ENCODE measurements around the gene ADAMTS9.

ADAMTS9 gene

DNA sequence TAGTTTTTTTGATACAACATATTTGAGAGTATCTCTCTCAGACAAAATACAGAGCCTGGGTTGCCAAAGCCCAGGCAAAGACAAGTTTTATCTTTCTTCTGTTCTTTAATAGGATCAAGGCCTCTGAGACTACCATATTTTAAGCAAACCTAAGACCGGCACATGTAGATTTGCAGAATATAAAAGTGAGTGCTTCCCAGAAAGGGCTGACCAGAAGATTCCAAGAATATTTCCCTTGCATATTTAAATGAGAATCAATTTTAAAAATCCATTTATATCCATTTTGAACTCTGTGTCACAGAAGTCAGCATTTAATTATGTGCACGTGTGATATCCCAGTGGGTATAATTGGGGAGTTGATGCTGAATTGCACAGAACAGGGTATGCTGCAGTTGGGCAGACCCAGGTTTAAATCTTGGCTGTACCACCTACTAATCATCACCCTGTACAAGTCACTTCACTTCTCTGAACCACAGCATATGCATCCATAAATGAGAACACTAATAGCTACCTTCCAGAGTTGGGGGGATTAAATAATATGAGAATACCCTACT, 191.9 kb downstream of the ADAMTS9 start:
- WGBS (ENCODE audit: insufficient coverage, insufficient read length), result no CpG with 5 or more reads among the region's 2 CpGs
- no peak for DNase-seq (ENCODE audit: low read depth, low spot score)

DNA sequence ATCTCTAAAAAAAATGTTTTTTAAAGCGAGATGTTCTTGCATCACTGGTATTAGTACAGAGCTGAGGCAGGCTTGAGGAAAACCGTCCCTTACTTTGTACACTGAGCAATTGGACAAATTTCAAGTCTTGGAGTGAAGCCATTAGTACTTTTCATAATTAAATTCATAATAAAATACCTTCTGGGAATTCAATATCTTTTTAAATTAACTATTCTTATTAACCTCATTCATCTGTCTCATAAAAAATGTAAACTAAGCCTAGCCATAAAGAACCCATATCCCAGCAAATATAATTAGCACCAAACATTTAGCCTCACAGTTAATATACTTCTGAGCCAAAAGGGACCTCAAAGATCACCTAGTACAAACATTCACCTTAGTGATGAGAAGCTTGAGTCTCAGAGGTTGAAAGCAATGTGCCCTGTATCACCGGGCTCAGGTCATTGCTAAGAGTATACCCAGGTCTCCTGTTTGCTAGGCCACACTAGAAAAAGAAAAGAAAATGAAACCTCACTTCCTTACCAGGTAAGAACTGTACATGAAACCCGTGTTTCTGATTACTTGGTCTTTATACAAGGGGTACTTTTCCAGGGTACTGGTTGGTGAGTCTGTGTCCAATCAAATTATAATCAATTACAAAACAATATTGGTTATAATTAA, 192.5 kb downstream of the ADAMTS9 start:
- no peaks in the 10 kb centered on the region for H3K36me3 ChIP-seq (ENCODE audit: control insufficient read depth, insufficient read depth, low read length)
- H3K27ac ChIP-seq (ENCODE audit: low read length), result no peak overlapping the region
- DNase-seq (ENCODE audit: low read depth, low spot score), result no peak
- H3K4me1 ChIP-seq (ENCODE audit: control insufficient read depth, insufficient read depth, low read length), result peaks cover 2% of the 10 kb centered on the region
- H3K9me3 ChIP-seq (ENCODE audit: control insufficient read depth, insufficient read depth, low read length), result no peaks in the 10 kb centered on the region
- H3K4me3 ChIP-seq (ENCODE audit: low read length), result no peak overlapping the region
- H3K27me3 ChIP-seq (ENCODE audit: control insufficient read depth, insufficient read depth, low read length), result no peaks in the 10 kb centered on the region
- no CpG with 5 or more reads among the region's 4 CpGs for WGBS (ENCODE audit: insufficient coverage, insufficient read length)

More for the DNA sequence above, 191.9 kb downstream of the ADAMTS9 start:
- no peaks in the 10 kb centered on the region for H3K36me3 ChIP-seq (ENCODE audit: control insufficient read depth, insufficient read depth, low read length)
- H3K4me1 ChIP-seq (ENCODE audit: control insufficient read depth, insufficient read depth, low read length), result 0 out of 2 replicates have a peak, but pooled peaks cover 1% of the 10 kb centered on the region
- no peaks in the 10 kb centered on the region for H3K27me3 ChIP-seq (ENCODE audit: control insufficient read depth, insufficient read depth, low read length)
- H3K4me3 ChIP-seq (ENCODE audit: low read length), result no peak overlapping the region
- no peak overlapping the region for H3K27ac ChIP-seq (ENCODE audit: low read length)
- no peaks in the 10 kb centered on the region for H3K9me3 ChIP-seq (ENCODE audit: control insufficient read depth, insufficient read depth, low read length)

DNA sequence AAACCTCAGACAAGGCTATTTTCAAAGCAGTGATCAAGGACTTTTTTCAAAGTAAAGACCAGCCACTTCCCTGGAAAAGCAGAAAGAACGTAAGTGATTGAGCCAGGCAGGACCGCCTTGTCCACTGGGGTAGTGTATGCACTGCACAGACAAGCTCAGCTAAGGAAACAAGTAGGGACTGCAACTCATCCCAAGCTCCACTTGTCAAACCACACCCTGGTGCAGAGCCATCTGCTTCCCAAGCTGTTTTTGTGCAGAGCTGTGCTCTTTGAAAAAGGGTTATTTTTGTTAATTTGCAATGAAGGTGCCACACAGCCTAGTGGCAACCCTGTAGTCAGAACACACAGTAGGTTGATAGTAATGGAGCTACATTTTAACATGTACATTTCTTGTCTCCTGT, 193.3 kb downstream of the ADAMTS9 start:
- DNase-seq (ENCODE audit: low read depth, low spot score), result no peak
- Histone ChIP-seq H3K9me3 (ENCODE audit: control insufficient read depth, insufficient read depth, low read length) (no peaks in the 10 kb centered on the region), H3K27me3 (ENCODE audit: control insufficient read depth, insufficient read depth, low read length) (0 out of 2 replicates have a peak, but pooled peaks cover 2% of the 10 kb centered on the region), H3K4me1 (ENCODE audit: control insufficient read depth, insufficient read depth, low read length) (peaks cover 4% of the 10 kb centered on the region), H3K4me3 (ENCODE audit: low read length) (no peak overlapping the region), H3K36me3 (ENCODE audit: control insufficient read depth, insufficient read depth, low read length) (no peaks in the 10 kb centered on the region), H3K27ac (ENCODE audit: low read length) (no peak overlapping the region)
- no CpG with 5 or more reads among the region's 2 CpGs for WGBS (ENCODE audit: insufficient coverage, insufficient read length)

DNA sequence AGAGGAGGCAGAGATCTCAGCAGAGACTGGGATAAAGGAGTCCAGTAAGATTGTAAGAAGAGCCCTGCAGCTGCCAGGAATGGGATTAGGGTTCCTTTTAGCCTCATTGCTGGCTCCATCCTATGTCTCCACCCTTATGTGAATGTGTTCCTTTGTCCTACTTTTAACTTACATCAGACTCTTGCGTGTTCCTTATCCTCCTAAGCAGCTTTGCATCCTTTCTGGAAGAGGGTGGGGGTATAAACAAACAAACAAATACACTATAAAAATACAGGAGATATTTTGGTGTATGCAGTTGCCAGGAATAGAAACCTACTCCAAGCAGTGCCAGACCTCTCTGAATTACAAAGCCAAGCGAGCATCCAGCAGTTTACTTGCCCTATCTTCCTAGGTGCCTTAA, 194.7 kb downstream of the ADAMTS9 start:
- DNase-seq (ENCODE audit: low read depth, low spot score), result no peak
- Histone ChIP-seq H3K4me1 (ENCODE audit: control insufficient read depth, insufficient read depth, low read length) (peaks cover 4% of the 10 kb centered on the region), H3K27ac (ENCODE audit: low read length) (no peak overlapping the region), H3K36me3 (ENCODE audit: control insufficient read depth, insufficient read depth, low read length) (no peaks in the 10 kb centered on the region), H3K27me3 (ENCODE audit: control insufficient read depth, insufficient read depth, low read length) (0 out of 2 replicates have a peak, but pooled peaks cover 2% of the 10 kb centered on the region), H3K4me3 (ENCODE audit: low read length) (no peak overlapping the region), H3K9me3 (ENCODE audit: control insufficient read depth, insufficient read depth, low read length) (no peaks in the 10 kb centered on the region)
- no CpG with 5 or more reads among the region's 2 CpGs for WGBS (ENCODE audit: insufficient coverage, insufficient read length)

DNA sequence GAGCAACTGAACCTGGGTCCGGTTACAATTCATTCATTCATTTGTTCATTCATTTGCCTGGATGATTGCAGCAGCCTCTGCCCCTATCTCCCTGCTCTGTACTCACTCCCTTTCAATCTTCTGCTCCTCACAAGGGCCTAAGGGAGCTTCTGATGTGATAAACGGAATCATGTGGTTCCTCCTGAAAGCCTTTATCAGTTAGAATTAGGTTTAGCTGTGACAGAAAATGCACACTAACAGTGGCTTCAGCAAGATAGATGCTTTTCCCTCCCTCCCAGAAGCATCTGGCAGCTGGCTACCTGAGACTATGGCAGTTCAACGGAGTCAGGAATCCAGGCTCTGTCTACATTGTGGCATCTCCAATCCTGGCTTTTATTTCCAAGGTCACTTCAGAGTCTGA, 196.0 kb downstream of the ADAMTS9 start:
- H3K4me3 ChIP-seq (ENCODE audit: low read length), result no peak overlapping the region
- 0 out of 2 replicates have a peak, but pooled peaks cover 2% of the 10 kb centered on the region for H3K27me3 ChIP-seq (ENCODE audit: control insufficient read depth, insufficient read depth, low read length)
- H3K36me3 ChIP-seq (ENCODE audit: control insufficient read depth, insufficient read depth, low read length), result no peaks in the 10 kb centered on the region
- H3K9me3 ChIP-seq (ENCODE audit: control insufficient read depth, insufficient read depth, low read length), result no peaks in the 10 kb centered on the region
- DNase-seq (ENCODE audit: low read depth, low spot score), result no peak
- peaks cover 4% of the 10 kb centered on the region for H3K4me1 ChIP-seq (ENCODE audit: control insufficient read depth, insufficient read depth, low read length)
- no CpG with 5 or more reads among the region's 3 CpGs for WGBS (ENCODE audit: insufficient coverage, insufficient read length)
- no peak overlapping the region for H3K27ac ChIP-seq (ENCODE audit: low read length)

DNA sequence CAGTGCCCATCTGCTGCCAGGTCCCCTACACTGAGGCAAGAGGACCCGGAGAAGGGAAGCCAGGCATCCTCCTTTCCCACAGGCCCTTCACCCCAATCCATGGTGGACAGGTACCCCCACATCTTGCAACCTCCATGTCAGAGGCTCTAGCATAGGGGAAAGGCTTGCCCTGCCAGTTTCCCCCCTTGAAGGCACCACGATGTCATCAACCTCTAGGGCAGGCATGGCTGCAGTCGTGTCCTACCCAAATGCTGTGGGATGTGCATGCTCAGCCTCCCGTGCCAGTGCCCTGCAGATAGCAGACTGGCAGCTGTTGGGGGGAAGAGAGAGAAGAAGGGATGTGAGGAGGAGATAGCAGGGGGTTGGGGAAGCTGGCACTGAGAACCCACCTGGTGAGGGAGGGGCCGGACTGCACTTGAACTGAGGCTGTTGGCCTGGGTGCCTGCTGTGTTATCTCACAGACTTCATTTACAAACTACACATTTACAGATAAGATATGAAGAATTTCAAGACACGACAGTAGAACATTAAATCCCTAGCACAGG, 197.5 kb downstream of the ADAMTS9 start:
- no peak for DNase-seq (ENCODE audit: low read depth, low spot score)
- Histone ChIP-seq H3K9me3 (ENCODE audit: control insufficient read depth, insufficient read depth, low read length) (no peaks in the 10 kb centered on the region), H3K4me1 (ENCODE audit: control insufficient read depth, insufficient read depth, low read length) (peaks cover 4% of the 10 kb centered on the region), H3K27ac (ENCODE audit: low read length) (no peak overlapping the region), H3K36me3 (ENCODE audit: control insufficient read depth, insufficient read depth, low read length) (no peaks in the 10 kb centered on the region), H3K27me3 (ENCODE audit: control insufficient read depth, insufficient read depth, low read length) (0 out of 2 replicates have a peak, but pooled peaks cover 2% of the 10 kb centered on the region), H3K4me3 (ENCODE audit: low read length) (no peak overlapping the region)
- no CpG with 5 or more reads among the region's 6 CpGs for WGBS (ENCODE audit: insufficient coverage, insufficient read length)

DNA sequence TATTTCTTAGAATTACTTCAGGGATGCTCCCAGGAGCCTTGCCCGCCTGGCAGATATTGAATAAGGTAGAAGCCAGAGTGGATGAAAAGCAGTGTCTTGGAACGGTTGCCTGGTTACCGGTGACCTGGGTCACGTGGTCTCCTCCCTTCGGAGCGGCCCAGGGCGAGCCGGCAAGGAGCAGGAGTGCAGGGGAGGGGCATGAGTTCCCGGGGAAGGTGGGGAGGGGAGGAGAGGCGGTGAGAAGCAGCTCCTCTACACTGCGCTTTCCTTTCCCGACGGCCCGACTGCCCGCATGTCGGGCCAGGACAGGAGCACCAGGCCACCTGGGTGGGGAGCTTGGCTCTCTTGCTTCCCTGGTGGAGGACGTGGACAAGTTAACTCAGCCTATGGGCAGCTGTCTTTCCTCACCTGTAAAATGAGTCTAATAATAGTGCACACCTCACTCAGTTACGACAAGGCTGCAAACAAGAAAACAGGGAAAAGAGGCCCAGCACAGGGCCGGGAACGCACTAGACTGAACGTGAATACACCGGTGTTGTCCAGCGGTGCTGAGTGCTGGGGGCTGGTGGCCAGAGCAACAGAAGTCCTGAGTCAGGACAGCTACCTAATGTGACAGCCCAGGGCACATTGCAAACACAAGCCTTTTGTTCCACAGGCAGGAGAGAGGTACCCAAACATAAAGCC, 198.3 kb downstream of the ADAMTS9 start:
- Histone ChIP-seq H3K27ac (ENCODE audit: low read length) (no peak overlapping the region), H3K9me3 (ENCODE audit: control insufficient read depth, insufficient read depth, low read length) (no peaks in the 10 kb centered on the region), H3K36me3 (ENCODE audit: control insufficient read depth, insufficient read depth, low read length) (no peaks in the 10 kb centered on the region), H3K27me3 (ENCODE audit: control insufficient read depth, insufficient read depth, low read length) (0 out of 2 replicates have a peak, but pooled peaks cover 2% of the 10 kb centered on the region), H3K4me3 (ENCODE audit: low read length) (no peak overlapping the region), H3K4me1 (ENCODE audit: control insufficient read depth, insufficient read depth, low read length) (peaks cover 4% of the 10 kb centered on the region)
- no CpG with 5 or more reads among the region's 23 CpGs for WGBS (ENCODE audit: insufficient coverage, insufficient read length)
- peak; percentile 76 for DNase-seq (ENCODE audit: low read depth, low spot score)

DNA sequence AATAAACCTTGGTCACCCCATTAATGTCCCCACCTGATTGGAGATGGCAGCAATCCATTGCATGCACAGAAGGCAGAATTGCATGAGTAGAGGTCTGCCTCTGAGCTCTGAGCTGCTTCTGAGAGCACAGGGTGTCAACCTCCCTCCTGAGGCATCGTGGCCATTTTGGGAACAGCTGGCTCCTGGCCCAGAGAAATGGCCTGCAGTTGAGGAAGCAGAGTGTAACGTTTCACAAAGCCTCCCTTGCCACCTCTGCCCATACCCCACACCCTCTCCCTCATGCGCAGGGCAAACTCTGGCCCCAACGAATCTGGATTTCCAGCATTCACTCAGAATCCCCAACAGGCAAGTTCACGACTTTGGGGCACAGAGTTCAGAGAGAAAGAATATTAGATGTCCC, 198.9 kb downstream of the ADAMTS9 start:
- H3K36me3 ChIP-seq (ENCODE audit: control insufficient read depth, insufficient read depth, low read length), result no peaks in the 10 kb centered on the region
- H3K4me3 ChIP-seq (ENCODE audit: low read length), result no peak overlapping the region
- WGBS (ENCODE audit: insufficient coverage, insufficient read length), result no CpG with 5 or more reads among the region's 5 CpGs
- no peaks in the 10 kb centered on the region for H3K9me3 ChIP-seq (ENCODE audit: control insufficient read depth, insufficient read depth, low read length)
- H3K4me1 ChIP-seq (ENCODE audit: control insufficient read depth, insufficient read depth, low read length), result peaks cover 4% of the 10 kb centered on the region
- DNase-seq (ENCODE audit: low read depth, low spot score), result no peak
- H3K27me3 ChIP-seq (ENCODE audit: control insufficient read depth, insufficient read depth, low read length), result 0 out of 2 replicates have a peak, but pooled peaks cover 2% of the 10 kb centered on the region
- H3K27ac ChIP-seq (ENCODE audit: low read length), result no peak overlapping the region

DNA sequence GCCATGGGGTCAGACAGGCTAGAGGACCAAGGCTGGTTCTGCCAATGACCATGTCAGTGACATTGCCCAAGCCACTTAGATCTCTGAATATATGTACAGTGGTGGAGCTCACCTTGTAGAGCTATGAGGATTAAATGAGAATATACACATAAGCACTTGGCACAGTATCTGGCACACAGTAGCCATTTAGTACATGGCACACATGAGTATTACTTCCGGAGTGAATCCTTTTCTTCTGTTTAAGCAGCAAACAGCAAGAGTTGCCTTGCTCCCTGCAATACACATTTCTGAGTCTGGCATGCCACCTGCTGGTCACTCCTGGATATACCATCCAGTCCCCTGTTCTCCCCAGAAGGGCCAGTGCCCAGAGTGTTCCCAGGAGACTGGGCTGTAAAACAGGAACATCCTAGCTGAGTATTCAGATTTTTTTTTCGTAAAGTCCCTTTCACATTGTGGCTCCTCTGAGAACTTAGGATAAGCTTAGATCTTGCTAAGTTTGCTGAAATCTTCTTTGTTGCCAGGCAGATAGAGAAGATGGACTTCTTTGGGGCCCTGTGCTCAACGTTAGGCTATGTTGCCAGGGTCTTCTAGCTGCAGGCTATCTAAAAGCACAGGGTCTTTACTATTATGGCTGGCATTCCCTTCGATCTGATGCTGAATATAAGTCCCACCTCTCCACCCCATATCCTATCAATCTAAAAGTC, 203.4 kb downstream of the ADAMTS9 start:
- H3K9me3 ChIP-seq (ENCODE audit: control insufficient read depth, insufficient read depth, low read length), result no peaks in the 10 kb centered on the region
- no peaks in the 10 kb centered on the region for H3K27me3 ChIP-seq (ENCODE audit: control insufficient read depth, insufficient read depth, low read length)
- no peaks in the 10 kb centered on the region for H3K36me3 ChIP-seq (ENCODE audit: control insufficient read depth, insufficient read depth, low read length)
- H3K27ac ChIP-seq (ENCODE audit: low read length), result no peak overlapping the region
- no CpG with 5 or more reads among the region's 4 CpGs for WGBS (ENCODE audit: insufficient coverage, insufficient read length)
- H3K4me3 ChIP-seq (ENCODE audit: low read length), result no peak overlapping the region
- no peaks in the 10 kb centered on the region; the same call in 1 of the 2 replicates for H3K4me1 ChIP-seq (ENCODE audit: control insufficient read depth, insufficient read depth, low read length)
- DNase-seq (ENCODE audit: low read depth, low spot score), result peak; percentile 88

DNA sequence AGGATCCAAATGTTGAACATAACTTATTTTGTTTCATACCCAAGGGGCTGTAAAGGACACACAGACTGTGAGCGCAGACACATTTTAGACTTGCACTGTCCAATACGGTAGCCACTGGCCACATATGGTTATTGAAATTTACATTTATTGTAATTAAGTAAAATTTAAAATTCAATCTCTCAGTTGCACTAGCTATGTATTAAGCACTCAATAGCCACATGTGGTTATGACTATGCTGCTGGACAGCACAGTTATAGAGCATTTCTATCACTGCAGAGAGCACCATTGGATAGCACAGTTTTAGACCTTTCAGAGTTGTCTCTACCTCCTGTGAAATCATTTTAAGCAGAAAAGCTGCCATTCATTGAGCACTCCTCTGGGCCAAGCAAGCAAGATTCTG, 204.3 kb downstream of the ADAMTS9 start:
- H3K4me3 ChIP-seq (ENCODE audit: low read length), result no peak overlapping the region
- no CpG with 5 or more reads among the region's 2 CpGs for WGBS (ENCODE audit: insufficient coverage, insufficient read length)

More for the DNA sequence above, 204.3 kb downstream of the ADAMTS9 start:
- H3K9me3 ChIP-seq (ENCODE audit: control insufficient read depth, insufficient read depth, low read length), result no peaks in the 10 kb centered on the region
- no peaks in the 10 kb centered on the region for H3K4me1 ChIP-seq (ENCODE audit: control insufficient read depth, insufficient read depth, low read length)
- no peaks in the 10 kb centered on the region for H3K36me3 ChIP-seq (ENCODE audit: control insufficient read depth, insufficient read depth, low read length)
- H3K27me3 ChIP-seq (ENCODE audit: control insufficient read depth, insufficient read depth, low read length), result no peaks in the 10 kb centered on the region
- no peak overlapping the region for H3K27ac ChIP-seq (ENCODE audit: low read length)
- no peak for DNase-seq (ENCODE audit: low read depth, low spot score)
